ENCODE data around the gene KLHL40.

Gene KLHL40

DNA sequence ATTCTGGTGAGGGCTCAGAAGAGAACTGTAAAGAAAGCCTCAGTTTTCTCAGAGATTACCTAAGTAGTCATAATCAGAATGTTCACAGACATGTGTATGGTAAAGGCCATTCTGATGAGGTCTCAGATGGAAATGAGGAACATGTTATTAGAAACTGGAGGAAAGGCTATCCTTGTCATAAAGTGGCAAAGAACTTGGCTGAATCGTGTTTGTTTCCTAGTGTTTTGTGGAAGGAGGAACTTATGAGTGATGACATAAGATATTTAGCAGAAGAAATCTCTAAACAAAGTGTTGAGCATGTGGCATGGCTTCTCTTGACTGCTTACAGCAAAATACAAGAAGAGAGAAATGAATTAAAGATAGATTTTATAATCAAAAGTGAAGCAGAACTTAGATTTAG is 12.8 kb upstream of the KLHL40 start:
- no peak for DNase-seq

DNA sequence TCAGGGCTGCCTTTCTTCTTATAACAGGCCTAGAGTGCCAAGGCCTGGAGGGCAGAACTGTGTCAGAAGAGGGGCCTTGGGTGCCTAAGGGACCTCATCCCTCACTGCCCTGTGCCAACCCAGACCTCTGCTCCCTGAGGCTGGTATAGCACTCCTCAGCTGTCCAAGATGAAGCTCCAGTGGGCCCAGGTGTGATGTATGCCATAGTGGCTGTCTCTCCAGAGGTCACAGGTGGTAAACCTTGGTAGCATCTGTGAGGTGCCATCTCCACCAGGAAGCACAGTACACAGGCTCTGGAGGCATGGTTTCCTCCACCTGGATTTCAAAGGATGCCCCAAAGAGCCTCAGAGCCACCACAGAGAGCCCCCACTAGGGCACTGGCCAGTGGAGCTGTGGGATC is 12.3 kb upstream of the KLHL40 start:
- no peak for DNase-seq

DNA sequence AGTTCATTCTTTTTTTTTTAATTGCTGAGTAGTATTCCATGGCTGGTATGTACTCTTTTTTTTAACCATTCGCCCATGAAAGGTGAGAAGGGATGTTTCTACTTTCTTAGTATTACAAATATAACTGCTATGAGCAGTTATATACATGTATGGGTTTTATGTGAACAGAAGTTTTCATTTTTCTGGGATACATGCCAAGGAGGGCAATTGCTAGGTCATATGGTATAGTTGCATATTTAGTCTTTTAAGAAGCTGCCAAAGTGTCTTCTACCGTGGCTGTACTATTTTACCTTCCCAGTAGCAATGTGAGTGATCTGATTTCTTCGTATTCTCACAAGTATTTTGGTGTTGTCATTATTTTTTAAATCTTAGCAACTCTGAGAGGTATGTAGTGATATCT is 11.2 kb upstream of the KLHL40 start:
- DNase-seq = no peak

DNA sequence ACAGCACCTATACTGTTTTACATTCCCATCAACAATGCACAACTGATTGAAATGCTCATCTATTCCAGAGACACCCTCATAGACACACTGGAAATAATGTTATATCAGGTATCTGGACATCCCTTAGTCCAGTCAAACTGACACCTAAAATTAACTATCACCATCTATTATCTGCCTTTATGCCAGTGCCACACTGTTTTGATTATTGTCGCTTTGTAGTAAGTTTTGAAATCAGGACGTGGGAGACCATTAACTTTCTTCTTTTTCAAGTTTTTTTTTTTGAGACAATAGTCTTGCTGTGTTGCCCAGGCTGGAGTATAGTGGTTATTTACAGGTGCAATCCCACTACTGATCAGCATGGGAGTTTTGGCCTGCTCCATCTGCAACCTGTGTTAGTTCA is 9.4 kb upstream of the KLHL40 start:
- DNase-seq = no peak

DNA sequence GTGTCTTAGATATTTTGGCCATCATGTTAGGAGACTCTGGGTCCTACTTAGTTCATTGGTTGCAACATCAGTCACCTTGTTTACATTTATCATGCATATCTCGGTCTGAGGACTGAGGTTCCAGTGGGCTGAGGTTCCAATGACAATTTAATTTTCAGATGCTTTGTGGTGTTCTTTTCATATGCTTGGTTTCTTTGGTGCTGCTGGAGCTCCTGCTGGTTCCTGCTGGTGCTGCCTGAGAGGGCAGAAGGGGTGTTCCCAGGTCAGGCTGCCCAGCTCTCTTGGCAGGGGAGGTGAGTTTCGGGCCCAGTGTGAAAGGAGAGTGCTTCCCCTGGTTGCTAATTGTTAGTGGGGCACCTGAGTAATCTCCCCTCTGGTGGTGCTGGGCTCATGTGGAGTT is 6.9 kb upstream of the KLHL40 start:
- no peak for DNase-seq

DNA sequence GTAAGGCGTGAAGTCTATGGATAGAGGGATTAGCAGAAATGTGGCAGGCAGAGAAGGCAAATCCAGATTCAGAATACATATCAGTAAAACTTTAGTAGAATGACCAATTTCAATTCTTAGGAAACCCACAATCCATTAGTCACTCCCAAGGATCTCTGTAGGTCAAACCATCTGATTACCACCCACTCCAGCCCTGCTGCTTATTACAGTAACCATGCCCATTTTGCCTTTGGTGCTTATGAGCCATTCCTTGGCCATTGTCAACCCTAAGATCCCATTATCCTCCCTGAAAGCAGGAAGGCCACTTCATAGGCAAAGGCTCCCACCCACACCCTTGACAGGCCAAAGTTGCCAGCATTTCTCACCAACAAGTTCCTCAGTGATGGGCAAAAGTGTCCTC is 5.1 kb upstream of the KLHL40 start:
- DNase-seq = no peak

DNA sequence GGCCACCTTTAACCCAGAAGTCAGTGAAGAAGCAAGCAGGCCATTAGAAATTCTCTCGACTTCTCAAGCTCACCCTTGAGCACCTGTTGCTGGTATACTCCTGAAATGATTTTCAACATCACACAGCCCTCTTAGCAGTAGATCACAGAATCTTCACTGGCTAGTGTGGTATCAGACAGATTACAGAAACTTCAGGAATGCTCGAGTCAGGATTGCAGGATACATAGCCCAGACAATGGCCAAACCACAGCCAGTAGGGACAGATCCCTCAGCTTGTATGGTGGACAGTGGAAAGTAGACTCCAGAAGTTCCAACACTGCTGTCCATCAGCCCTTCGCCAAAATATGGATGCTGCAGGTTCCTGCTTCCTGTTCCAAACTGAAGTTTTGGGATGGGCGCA is 4.5 kb upstream of the KLHL40 start:
- DNase-seq = no peak

DNA sequence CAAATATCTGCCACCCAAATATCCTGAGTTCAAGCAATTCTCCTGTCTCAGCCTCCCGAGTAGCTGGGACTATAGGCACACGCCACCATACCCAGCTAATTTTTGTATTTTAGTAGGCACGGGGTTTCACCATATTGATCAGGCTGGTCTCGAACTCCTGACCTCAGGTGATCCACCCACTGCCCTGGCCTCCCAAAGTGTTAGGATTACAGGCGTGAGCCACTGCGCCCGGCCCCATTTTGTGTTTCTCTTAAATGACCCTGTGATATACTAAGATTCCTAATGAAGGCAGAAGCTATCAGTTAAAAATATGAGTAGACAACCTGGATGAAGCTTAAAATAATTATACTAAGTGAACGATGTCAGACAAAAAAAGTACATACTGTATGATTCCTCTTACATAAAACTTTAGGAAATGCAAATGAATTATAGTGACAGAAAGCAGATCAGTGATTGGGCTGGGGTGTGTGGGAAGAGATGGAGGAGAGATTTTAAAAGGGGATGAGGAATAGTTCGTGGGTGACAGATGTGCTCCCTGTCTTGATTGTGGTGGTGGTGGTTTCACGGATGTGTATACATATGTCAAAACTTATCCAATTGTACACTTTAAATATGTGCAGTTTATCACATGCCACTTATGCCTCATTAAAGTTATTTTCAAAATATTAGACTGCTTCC is 3.8 kb upstream of the KLHL40 start:
- no peak for DNase-seq

DNA sequence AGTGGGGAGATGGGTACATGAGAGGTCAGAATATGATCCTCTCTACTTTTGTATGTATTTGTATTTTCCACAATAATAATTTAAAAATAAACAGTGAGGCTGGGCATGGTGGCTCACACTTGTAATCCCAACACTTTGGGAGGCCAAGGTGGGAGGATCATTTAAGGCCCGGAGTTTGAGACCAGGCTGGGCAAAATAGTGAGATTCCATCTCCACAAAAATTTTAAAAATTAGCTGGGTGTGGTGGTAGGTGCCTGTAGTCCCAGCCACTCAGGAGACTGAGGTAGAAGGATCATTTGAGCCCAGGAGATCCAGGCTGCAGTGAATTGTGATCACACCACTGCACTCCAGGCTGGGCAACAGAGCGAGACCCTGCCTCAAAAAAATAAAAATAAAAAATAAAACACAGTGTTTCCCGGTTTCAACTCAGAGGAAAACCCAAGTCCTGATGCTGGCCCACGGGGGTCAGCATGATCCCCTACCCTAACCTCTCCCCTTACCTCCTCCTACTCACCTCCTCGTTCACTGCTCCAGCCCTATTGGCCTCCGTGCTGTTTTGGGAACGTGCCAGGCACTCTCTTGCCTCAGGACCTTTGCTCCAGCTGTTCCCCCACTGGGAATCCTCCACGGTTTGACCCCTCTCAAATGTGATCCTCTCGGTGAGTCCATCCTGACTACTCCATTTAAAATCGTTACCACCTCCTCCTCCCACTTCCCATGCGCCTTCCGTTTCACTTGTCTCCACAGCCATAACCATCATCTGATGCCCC is 2.9 kb upstream of the KLHL40 start:
- DNase-seq = no peak

DNA sequence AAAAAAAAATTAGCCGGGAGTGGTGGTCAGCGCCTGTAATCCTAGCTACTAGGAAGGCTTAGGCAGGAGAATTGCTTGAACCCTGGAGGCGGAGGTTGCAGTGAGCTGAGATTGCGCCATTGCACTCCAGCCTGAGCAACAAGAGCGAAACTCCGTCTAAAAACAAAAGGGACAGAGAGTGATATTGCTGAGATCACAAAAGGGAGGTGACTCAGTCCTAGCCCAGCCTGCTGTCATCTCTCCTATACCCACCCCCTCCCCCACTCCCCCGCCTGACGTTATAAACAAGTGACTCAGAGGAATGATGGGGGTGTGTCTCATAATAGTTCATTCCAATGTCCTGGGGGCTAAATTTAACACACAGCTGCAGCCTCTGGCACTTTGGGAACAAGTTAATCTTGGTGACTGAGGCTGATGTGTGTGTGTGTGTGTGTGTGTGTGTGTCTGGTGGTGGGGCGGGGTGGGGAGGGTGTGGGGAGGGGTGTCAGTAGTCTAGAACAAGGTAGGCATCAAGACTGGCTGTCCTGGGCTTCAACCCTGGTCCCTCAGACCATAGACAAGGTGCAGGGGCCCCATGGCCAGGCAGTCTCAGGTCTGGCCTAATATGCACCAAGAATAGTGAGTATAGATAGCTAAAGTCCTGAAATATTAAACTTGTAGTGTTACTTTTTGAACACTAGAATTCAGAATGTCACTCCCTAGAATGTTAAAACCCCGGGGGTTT is 1.3 kb upstream of the KLHL40 start:
- no peak for DNase-seq

DNA sequence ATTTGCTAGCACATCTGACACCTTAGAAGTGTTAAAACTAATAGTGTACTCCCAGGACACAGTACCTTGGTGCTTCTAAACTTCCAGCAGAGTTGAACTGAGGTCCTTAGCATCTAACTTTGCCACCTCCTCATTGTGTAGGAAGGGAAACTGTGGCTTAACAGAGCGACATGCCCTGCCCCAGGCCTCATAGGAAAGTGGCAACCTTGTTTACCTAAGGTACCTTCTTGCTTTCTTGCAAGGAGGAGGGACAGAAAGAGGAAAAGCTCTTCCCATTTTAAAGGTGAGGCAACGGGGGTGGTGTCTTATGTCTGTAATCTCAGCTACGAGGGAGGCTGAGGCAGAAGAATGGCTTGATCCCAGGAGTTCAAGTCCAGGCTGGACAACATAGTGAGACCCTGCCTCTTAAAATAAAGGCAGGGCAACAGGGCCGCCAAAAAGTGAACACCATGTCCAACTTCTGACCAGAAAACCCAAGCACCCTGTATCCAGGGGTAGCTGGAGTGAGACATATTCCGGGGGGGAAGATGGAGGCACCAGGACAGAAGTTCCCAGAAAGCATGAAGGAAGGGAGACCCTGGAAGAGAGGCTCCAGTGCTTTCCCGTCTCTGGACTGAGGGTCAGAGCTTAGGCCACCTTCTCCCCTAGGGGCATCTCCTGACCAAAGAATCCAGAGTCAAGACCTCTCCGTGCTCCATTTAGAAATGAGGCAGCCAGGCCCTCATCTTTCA is 540 bp upstream of the KLHL40 start:
- no peak for DNase-seq

DNA sequence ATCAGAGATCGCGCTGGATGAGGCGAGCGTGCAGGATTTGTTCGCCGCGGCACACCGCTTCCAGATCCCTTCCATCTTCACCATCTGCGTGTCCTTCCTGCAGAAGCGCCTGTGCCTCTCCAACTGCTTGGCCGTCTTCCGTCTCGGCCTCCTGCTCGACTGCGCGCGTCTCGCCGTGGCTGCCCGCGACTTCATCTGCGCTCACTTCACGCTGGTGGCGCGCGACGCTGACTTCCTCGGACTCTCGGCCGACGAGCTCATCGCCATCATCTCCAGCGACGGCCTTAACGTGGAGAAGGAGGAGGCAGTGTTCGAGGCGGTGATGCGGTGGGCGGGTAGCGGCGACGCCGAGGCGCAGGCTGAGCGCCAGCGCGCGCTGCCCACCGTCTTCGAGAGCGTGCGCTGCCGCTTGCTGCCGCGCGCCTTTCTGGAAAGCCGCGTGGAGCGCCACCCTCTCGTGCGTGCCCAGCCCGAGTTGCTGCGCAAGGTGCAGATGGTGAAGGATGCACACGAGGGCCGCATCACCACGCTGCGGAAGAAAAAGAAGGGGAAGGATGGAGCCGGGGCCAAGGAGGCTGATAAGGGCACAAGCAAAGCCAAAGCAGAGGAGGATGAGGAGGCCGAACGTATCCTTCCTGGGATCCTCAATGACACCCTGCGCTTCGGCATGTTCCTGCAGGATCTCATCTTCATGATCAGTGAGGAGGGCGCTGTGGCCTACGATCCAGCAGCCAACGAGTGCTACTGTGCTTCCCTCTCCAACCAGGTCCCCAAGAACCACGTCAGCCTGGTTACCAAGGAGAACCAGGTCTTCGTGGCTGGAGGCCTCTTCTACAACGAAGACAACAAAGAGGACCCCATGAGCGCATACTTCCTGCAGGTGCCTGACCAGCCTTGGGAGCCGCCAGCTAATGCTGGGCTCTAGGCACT is 819 bp downstream of the KLHL40 start:
- DNase-seq = no peak

DNA sequence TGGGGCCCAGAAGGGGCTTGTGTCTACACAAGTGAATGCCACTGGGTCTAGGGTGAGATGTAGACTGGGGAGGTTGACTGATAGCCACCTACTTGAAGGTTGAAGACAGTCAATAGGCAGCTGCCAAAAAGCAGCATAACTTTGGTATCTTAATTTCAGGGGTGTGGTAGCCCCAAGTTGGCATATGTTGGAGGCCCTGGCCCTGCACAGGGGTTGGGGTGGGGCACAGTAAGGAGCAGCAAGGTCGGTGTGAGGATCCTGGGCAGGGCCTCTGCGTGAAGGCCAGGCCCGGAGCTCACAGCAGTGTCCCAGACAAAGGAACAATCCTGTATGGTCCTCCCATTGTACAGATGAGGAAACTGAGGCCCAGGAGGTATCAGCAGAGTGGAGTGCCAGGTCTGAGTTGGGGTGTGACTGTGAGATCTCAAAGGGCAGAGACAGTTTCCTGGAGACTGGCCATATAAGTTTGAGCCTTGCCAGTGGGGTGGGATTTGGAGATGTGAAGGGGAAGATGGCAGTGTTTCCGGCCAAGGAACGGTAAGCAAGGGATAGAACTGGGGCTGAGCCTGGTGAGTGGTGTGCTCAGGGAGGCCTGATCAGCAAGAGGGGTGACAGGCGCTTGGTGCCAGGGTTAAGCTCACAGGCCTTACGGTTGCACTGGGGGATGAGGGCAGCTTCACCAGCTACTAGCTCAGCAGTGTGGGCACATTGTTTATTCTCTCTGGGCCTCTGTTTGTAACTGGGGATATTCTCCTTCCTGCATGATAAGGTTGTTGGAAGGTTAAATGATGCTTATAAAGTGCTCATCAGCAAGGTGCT is 1.7 kb downstream of the KLHL40 start:
- DNase-seq = no peak

DNA sequence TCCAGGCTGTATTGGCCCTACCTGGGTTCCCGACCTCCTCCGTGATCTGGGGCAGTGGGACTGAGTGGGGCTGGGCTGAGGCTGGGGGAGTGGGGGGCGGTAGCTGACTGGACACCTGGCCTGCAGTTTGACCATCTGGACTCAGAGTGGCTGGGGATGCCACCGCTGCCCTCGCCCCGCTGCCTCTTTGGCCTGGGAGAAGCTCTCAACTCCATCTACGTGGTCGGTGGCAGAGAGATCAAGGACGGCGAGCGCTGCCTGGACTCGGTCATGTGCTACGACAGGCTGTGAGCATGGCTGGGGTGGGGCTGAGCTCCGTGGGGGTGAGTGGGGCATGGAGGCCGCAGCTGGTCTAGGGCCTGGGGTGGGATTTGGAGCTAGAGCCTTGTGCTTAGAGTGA is 2.7 kb downstream of the KLHL40 start:
- DNase-seq = no peak

DNA sequence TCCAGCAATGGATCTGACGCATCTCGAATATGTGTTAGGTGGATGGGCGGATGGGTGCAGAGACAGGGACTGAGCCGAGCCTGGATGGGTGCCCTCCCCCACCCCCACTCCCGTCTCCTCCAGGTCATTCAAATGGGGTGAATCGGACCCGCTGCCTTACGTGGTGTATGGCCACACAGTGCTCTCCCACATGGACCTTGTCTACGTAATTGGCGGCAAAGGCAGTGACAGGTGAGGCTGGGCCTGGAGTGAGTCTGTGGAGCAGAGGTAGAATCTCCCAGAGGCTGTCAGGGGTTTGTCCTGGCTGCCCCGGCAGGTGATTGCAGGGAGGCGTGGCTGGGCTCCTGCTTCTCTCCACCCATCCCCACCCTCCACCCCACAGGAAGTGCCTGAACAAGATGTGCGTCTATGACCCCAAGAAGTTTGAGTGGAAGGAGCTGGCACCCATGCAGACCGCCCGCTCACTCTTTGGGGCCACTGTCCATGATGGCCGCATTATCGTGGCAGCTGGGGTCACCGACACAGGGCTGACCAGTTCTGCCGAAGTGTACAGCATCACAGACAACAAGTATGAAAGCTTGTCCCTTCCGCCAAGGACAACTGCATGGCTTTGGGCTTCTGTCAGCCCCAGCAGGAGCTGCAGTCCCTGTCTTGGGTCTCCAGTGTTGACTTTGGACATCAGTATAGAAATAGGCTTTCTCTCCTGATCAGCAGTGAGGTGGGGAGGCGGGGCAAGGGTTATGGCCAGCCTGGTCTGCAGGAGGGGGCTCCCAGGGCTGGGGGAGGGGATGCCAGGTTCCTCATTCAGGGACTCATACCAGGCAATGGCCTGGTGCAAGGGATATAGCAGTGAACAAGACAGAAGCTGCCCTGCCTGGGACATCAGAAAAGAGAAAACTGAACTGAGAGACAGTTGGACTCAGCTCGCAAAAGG is 3.4 kb downstream of the KLHL40 start:
- no peak for DNase-seq

DNA sequence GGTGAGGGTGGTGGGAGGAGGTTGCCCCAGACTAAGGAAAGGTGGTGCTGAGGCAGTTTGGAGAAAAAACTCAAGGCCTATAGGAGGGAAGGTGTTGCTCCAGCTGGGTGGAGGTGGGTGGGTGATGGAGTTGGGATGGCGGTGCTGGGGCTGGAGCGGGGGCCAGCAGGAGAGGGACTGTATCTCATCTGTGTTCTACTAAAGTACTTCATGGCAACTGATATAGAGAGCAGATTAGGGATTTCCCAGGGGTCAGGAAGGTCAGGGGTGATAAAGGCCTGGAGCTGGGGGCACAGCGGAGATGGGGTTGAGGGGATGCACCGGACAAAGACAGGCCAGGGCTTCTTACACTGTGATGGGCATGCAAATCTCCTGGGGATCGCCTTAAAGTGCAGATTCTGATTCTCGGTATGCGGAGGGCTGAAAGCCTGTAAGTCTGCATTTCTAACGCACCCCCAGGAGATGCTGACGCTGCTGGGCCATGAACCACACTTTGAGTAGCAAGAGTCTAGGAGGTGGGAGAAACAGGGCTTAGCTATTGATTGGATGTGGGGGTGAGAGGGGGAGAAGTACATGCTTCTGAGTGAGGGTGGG is 4.2 kb downstream of the KLHL40 start:
- DNase-seq = no peak

DNA sequence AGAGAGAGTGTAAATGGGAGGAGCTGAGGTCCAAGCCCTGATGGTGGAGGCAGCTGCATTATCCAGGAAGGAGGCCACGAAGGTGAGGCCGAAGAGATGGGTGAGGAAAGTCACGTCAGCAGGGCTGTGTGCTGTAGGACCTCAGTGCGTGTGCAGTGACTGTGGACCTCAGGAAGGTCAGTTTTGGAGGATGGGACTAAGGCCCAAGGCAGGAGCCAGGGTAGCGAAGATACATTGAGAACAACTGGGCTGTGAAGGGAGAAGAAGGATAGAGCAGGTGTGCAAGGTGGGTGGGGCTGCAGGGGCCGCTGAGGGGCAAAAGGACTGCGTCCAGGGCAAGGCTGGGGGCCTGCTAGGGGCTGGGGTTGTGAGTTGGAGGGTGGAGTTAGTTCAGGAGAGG is 4.9 kb downstream of the KLHL40 start:
- DNase-seq = no peak

DNA sequence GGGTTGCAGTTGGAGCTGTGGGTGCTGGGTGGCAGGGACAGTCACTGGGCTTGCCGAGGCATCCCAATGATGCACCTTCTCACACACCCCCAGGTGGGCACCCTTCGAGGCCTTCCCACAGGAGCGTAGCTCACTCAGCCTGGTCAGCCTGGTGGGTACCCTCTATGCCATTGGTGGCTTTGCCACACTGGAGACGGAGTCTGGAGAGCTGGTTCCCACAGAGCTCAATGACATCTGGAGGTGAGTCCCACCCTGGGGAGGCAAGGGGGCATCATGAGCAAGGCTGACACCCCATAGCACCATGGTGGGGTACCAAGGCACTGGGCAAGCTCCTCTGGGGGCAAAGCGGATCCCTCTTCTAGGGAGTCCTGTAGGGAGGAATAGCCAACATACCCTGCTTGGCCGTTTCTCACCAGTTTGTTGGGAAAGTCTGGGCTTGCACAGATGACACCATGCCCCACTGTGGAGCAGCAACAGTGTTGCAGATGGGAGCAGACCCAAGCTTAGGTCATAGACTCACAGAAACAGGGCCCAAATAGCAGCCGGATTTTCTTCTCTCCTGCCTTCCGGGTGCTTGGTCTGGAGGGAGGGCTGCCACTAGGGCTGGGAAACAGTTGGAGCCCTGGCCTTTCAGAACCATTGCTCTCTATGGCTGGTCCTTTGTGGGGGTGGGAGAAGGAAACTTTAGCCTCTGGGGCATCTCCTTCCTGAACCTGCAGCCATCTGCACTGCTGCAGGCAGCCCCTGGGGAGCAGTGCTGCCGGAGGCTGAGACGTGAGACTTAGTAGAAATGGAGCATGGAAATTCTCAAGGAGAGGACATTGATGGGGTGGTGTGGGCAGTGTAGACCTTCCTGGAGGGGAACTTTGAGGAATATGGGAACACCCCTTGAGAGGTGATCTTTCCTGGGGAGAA is 5.7 kb downstream of the KLHL40 start:
- DNase-seq = no peak

All from NCI-H1930 (cell line).